ENCODE measurements around the gene MTA3. TPM values are rescaled to one million over a fixed set of nuclear protein-coding genes. Genes with fewer than 3 reads are reported as not detected.

MTA3 gene
- total and polyA plus RNA-seq, 8 donors, result 23.9 to 82.8 (median 70.6) TPM

DNA sequence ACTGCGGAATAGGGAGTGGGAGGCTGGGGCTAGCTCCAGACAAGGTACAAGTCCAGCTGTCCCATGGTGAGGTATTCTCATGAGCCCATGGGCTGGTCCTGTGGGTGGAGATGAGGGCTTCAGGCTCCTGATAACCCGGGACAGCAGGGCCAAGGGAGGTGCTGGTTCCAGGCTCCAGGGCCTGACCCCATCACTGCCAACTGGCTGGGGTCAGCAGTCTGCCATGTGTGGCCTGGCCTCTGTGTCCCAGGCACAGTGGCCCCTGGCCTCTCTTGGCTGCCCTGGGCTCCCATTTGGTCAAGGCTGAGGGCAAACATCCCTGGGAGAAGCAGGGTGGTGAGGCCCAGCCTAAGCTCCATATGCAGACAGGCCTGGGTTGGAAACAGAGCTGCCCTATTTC, 196.5 kb downstream of the MTA3 start:
- Histone ChIP-seq H3K27me3 (no peaks in the 10 kb centered on the region), H3K27ac (no peak overlapping the region), H3K4me1 (peaks cover 0 to 19% of the 10 kb centered on the region in 2 donors), H3K36me3 (no peaks in the 10 kb centered on the region), H3K4me3 (no peak overlapping the region), H3K9me3 (no peaks in the 10 kb centered on the region)
- intact Hi-C loops (cut with DNase I), result no loop called here
- ATAC-seq, result no peak
- TF ChIP-seq, protein P1, sequence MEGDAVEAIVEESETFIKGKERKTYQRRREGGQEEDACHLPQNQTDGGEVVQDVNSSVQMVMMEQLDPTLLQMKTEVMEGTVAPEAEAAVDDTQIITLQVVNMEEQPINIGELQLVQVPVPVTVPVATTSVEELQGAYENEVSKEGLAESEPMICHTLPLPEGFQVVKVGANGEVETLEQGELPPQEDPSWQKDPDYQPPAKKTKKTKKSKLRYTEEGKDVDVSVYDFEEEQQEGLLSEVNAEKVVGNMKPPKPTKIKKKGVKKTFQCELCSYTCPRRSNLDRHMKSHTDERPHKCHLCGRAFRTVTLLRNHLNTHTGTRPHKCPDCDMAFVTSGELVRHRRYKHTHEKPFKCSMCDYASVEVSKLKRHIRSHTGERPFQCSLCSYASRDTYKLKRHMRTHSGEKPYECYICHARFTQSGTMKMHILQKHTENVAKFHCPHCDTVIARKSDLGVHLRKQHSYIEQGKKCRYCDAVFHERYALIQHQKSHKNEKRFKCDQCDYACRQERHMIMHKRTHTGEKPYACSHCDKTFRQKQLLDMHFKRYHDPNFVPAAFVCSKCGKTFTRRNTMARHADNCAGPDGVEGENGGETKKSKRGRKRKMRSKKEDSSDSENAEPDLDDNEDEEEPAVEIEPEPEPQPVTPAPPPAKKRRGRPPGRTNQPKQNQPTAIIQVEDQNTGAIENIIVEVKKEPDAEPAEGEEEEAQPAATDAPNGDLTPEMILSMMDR (IDR thresholded peaks at IDR 0.05), result no peak
- DNase-seq, result no peak

GRCh38 chr2:42765686-42766085, 197.3 kb downstream of the MTA3 start:
- H3K9me3 ChIP-seq, result no peaks in the 10 kb centered on the region
- no peak for ATAC-seq
- intact Hi-C loops (cut with DNase I), result no loop called here

GRCh38 chr2:42767080-42767898, 198.9 kb downstream of the MTA3 start:
- Histone ChIP-seq H3K36me3 (no peaks in the 10 kb centered on the region), H3K9me3 (no peaks in the 10 kb centered on the region), H3K27ac (no peak overlapping the region), H3K4me3 (no peak overlapping the region), H3K27me3 (no peaks in the 10 kb centered on the region), H3K4me1 (peaks cover 0 to 19% of the 10 kb centered on the region in 2 donors)
- TF ChIP-seq, protein P1 (IDR thresholded peaks at IDR 0.05), result no peak
- DNase-seq (no peak), ATAC-seq (no peak)
- intact Hi-C loops (cut with DNase I), result no loop called here

More at GRCh38 chr2:42765686-42766085, 197.3 kb downstream of the MTA3 start:
- no peak overlapping the region for H3K27ac ChIP-seq
- no peaks in the 10 kb centered on the region for H3K36me3 ChIP-seq
- peaks cover 0 to 19% of the 10 kb centered on the region in 2 donors for H3K4me1 ChIP-seq
- H3K4me3 ChIP-seq, result no peak overlapping the region
- no peaks in the 10 kb centered on the region for H3K27me3 ChIP-seq
- DNase-seq, result no peak
- TF ChIP-seq, protein P1 (IDR thresholded peaks at IDR 0.05), result no peak

- no peak for ATAC-seq
- H3K27ac ChIP-seq, result no peak overlapping the region
Observed at GRCh38 chr2:42767899-42768705, 199.7 kb downstream of the MTA3 start.

More at GRCh38 chr2:42767899-42768705, 199.7 kb downstream of the MTA3 start:
- no peaks in the 10 kb centered on the region for H3K9me3 ChIP-seq
- H3K36me3 ChIP-seq, result no peaks in the 10 kb centered on the region
- no peaks in the 10 kb centered on the region for H3K27me3 ChIP-seq
- H3K4me3 ChIP-seq, result no peak overlapping the region
- H3K4me1 ChIP-seq, result peaks cover 0 to 12% of the 10 kb centered on the region in 2 donors
- intact Hi-C loops (cut with DNase I), result no loop called here
- TF ChIP-seq, protein P1 (IDR thresholded peaks at IDR 0.05), result no peak
- DNase-seq, result no peak
